Thoracic aorta (tissue), 2 donors: ENCODE measurements around the gene EIF6. TPM values are rescaled to one million over a fixed set of nuclear protein-coding genes. Genes with fewer than 3 reads are reported as not detected.

Experiments
- ATAC-seq: fragments of 150-250 bp; one replicate; pipeline ENCODE4 v1.8.0; 2017; ENCODE audit warnings: low read depth; ENCODE audit not compliant: insufficient number of reproducible peaks, low FRiP score
- DNase-seq: peaks from one replicate; pipeline ENCODE4 v3.0.0-alpha.2; 2020; ENCODE audit warnings: low spot score
- H3K27ac ChIP-seq, 2 donors: fragments of 200-600 bp; sonication (generic); 1 replicate in 1 of 2; 2 replicates in 1 of 2; pipeline ENCODE4 v1.5.1; 2016; ENCODE audit warnings: mild to moderate bottlenecking in 2 of 2, moderate library complexity in 2 of 2
- H3K27me3 ChIP-seq: fragments of 200-600 bp; sonication (generic); replicated peaks from 2 replicates; pipeline ENCODE4 v1.6.0; 2016; ENCODE audit warnings: mild to moderate bottlenecking; ENCODE audit not compliant: insufficient read depth
- H3K36me3 ChIP-seq: fragments of 200-600 bp; sonication (generic); one replicate; pipeline ENCODE4 v1.5.1; 2016
- H3K4me1 ChIP-seq, 2 donors: fragments of 200-600 bp; sonication (generic); 1 replicate in 1 of 2; 2 replicates in 1 of 2; pipeline versions ENCODE4 v1.5.1 to v1.6.0; 2016; ENCODE audit warnings: low read depth in 2 of 2, mild to moderate bottlenecking in 1 of 2; ENCODE audit not compliant: control insufficient read depth in 1 of 2
- H3K4me3 ChIP-seq: fragments of 200-600 bp; sonication (generic); 2 replicates; pipeline ENCODE4 v1.5.1; 2016; ENCODE audit warnings: mild to moderate bottlenecking
- H3K9me3 ChIP-seq: fragments of 200-600 bp; sonication (generic); 2 replicates; pipeline ENCODE4 v1.5.1; 2016
- total RNA-seq, 2 donors: library from RNA; depleted of rRNA; stranded (reverse); fragments of >200 nt; gene quantifications; one replicate each; pipeline versions ENCODE4 v1.1.0 to v1.2.3, GENCODE V29; 2016
- TF ChIP-seq, protein P1 (sequence below): fragments of 200-600 bp; sonication (generic); IDR thresholded peaks from one replicate; pipeline ENCODE4 v1.5.1; 2019; ENCODE audit warnings: antibody characterized with exemption

Gene EIF6
- total RNA-seq, result 10 to 100 TPM; 46.2 to 76.6 TPM

DNA sequence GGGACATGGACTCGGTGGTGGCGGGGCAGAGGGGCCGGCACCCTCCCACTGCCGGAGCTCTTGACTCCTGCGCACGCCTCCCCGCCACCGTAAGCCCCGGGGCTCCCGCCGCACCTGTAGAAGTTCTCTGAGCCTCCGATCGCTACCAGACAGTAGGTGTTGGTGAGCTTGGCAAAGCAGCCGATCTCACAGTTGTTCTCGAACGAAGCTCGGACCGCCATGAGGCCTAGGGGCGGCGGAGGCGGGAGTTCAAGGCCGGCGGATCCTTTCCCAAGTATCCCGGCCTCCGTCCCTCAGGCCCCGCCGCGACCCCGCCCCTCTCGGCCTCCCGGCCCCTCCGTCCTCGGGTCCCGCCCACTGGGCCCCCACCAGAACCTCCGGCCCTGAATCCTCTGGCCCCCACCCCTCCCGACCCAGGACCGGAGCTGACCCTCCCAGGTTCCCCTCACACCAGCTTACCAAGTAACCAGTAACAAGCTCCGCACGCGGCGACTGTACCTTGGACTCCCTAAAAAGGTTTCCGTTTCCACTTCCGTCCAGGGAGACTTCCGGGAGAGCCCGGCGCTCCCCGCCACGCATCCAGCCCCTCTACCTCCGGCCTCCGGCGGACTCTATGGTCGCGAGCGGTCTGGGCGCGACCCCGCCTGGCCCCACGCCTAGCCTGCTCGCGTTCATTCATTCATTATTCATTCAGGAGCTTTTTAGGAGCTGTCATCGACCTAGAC lies at the start of gene EIF6:
TSS of gene EIF6 (minus strand) at position 506 of the 725 bp plus-strand sequence. CDS start at position 221, 285 bp downstream.
- Histone ChIP-seq H3K4me1 (peaks cover 10 to 16% of the 10 kb centered on the region in 2 donors), H3K27ac (peak within 1 kb of the TSS; percentile 51 to 71), H3K9me3 (no peaks in the 10 kb centered on the region), H3K27me3 (no peaks in the 10 kb centered on the region), H3K4me3 (peak within 1 kb of the TSS; percentile 84), H3K36me3 (peaks cover 7% of the 10 kb centered on the region)
- TF ChIP-seq, protein P1, sequence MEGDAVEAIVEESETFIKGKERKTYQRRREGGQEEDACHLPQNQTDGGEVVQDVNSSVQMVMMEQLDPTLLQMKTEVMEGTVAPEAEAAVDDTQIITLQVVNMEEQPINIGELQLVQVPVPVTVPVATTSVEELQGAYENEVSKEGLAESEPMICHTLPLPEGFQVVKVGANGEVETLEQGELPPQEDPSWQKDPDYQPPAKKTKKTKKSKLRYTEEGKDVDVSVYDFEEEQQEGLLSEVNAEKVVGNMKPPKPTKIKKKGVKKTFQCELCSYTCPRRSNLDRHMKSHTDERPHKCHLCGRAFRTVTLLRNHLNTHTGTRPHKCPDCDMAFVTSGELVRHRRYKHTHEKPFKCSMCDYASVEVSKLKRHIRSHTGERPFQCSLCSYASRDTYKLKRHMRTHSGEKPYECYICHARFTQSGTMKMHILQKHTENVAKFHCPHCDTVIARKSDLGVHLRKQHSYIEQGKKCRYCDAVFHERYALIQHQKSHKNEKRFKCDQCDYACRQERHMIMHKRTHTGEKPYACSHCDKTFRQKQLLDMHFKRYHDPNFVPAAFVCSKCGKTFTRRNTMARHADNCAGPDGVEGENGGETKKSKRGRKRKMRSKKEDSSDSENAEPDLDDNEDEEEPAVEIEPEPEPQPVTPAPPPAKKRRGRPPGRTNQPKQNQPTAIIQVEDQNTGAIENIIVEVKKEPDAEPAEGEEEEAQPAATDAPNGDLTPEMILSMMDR, result no peak
- peak; percentile 56 for DNase-seq
- ATAC-seq, result peak; percentile 74

DNA sequence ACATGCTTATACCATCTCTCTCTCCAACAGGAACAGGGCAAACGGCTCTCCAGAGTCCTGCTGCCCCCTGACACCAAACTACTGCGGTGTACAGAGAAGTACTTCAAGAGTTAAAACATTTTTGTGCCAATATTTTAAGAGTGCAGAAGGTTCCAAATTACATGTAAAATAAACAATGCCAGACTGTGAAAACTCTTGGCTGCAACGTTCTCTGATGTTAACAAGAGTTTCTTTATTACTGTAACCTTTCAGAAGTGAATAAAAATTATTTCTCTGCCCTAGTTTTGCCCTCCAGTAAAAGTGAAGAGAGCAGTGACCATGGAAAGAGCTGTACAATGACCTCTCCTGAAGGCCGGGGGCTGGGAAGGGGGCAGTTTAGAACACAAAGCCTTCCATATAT lies 49.0 kb upstream of the EIF6 start:
- Histone ChIP-seq H3K27ac (no peak overlapping the region), H3K36me3 (no peaks in the 10 kb centered on the region), H3K27me3 (no peaks in the 10 kb centered on the region), H3K4me1 (peaks cover 0 to 17% of the 10 kb centered on the region in 2 donors), H3K9me3 (no peaks in the 10 kb centered on the region), H3K4me3 (no peak overlapping the region)
- TF ChIP-seq, protein P1, result no peak
- ATAC-seq (no peak), DNase-seq (no peak)

DNA sequence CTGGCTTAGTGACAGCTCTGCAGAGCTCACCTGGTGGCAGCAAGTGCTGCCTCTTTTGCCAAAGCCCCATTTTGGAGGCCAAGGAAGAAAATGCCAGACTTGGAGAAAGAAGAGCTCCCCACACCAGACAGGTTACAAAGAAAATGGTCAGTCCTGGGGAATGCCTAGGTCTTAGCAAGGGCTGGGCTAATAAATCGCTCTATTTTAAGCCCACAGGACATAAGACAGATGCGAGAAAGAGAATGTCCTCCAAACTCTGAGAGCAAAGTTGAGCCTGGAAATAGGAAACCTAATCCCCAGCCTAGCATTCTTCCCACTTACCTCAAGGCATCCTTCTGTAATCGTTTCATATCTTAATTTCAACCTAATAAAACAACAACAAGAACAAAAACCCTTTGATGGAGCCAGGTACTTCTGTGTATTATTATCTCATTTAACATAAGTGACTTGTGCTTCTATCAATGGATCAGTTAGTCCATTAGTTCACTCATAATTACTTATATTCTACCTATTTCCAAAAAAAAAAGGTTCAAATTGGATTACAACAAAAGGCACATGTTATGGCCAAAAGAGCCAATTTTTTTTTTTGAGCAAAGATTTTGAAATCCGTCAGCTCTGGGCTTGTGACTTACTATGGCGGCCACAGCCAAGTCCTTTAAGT lies 48.1 kb upstream of the EIF6 start:
- H3K9me3 ChIP-seq, result no peaks in the 10 kb centered on the region
- peaks cover 0 to 9% of the 10 kb centered on the region in 2 donors for H3K4me1 ChIP-seq
- TF ChIP-seq, protein P1, result no peak
- no peaks in the 10 kb centered on the region for H3K27me3 ChIP-seq
- H3K4me3 ChIP-seq, result no peak overlapping the region
- DNase-seq (no peak), ATAC-seq (no peak)
- H3K27ac ChIP-seq, result no peak overlapping the region
- no peaks in the 10 kb centered on the region for H3K36me3 ChIP-seq

DNA sequence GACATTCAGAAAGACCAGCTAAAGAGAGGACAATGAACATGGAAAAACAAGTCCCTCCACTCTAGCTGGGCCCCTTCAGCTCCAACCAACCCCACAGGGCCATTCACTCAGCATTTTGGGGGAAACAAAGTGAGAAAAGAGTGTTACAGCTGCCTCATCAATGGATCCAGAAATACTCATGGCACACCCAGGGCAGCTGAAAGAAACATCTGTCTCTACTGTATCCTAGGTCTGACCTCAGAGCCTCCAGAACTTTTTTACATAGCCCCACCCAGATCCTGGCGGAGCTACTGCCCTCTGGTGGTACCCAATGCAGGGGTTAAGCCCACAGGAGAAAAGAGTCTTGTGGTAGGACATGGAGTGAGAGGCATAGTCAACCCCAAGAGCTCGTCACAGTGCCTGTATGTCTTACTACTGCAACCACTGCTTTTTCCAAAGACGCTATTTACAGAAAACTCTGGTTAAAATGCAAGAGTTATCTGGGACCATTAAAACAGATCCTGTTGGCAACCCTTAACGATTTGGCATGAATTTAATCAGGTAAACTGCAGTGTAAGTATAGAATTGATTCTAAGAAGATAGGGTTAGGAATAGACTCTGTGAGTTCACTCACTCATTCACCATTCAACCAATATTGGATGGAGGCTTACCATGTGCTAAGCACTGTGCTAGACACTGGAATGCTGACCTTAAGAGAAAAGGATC lies 45.0 kb upstream of the EIF6 start:
- H3K4me3 ChIP-seq, result no peak overlapping the region
- peaks cover 0 to 9% of the 10 kb centered on the region in 2 donors for H3K4me1 ChIP-seq
- no peaks in the 10 kb centered on the region for H3K27me3 ChIP-seq
- no peaks in the 10 kb centered on the region for H3K36me3 ChIP-seq
- no peak for DNase-seq
- H3K9me3 ChIP-seq, result no peaks in the 10 kb centered on the region
- TF ChIP-seq, protein P1, result no peak
- no peak for ATAC-seq
- H3K27ac ChIP-seq, result no peak overlapping the region

DNA sequence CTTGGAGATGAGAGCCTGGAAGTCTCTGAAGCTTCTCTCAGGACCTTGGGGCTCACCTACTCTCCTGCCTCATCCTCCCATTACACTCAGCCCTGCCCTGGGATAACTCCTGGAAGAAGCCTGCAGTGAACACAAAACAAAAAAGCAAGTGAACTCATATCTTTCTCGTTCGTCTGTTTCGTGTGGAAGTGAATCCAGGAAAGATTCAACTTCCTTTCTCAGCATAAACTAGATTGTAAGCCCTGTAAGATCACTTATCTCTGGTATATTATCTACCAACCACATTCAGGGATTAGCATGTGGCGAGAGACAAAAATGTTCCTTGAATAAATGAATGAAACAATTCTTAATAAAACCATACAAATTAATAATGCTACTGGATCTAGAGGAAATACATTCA lies 44.1 kb upstream of the EIF6 start:
- Histone ChIP-seq H3K4me1 (peaks cover 0 to 4% of the 10 kb centered on the region in 2 donors), H3K27me3 (no peaks in the 10 kb centered on the region), H3K9me3 (no peaks in the 10 kb centered on the region), H3K36me3 (no peaks in the 10 kb centered on the region), H3K27ac (no peak overlapping the region), H3K4me3 (no peak overlapping the region)
- no peak for ATAC-seq
- TF ChIP-seq, protein P1, result no peak
- DNase-seq, result no peak
